Lower leg skin (tissue), 3 donors: Measurements from ENCODE around the gene MTERF4.

Source experiments
- CTCF ChIP-seq, 3 donors: fragments of 450-650 bp; IDR thresholded peaks; one replicate each; pipeline ENCODE4 v1.5.1; 2016; ENCODE audit warnings: antibody characterized with exemption in 3 of 3, mild to moderate bottlenecking in 3 of 3, moderate library complexity in 2 of 3
- POLR2A ChIP-seq, 2 donors: fragments of 450-650 bp; IDR thresholded peaks; one replicate each; pipeline ENCODE4 v1.6.1; 2016 to 2017; ENCODE audit warnings: antibody characterized with exemption in 2 of 2, mild to moderate bottlenecking in 1 of 2, moderate library complexity in 1 of 2

DNA sequence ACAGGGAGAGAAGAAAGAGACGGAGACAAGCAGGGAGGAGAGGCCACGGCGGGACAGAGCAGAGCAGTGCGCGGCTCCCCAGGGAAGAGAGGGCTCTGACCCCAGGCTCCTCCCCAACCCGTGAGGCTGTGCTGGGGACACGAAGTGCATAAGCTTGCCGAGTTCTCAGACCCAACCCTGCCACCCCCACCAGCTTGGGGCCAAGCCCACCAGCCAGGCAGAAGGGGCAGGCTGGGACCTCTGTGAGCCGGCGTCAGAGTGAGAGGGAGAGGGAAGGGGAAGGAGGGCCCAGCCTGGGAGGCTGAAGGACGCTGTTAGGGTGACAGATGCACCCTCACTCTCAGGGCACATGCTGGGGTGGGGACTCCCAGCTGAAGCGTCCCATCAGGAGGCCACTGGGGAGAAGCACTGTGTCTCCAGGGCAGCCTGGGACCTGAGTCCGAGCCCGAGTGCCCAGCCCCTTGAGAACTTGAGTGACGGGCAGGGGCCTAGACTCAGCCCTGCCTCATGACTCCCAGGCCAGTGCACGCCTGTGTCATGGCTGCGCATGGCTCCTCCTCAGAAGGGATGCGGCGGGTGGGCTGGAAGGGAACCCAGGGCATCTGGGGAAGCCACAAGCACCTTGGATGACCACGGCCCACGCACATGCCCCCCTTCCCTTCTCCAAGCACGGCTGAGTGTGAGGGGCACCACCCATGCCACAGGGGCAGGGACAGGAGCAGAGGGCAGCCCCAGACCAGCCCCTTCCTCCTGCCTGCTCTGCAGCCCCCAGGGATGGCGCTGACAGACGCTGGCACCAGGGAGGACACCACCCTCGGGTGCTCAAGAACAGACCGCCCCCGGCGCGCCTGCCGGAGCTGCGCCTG lies 31.0 kb downstream of the MTERF4 start:
- no peak for TF ChIP-seq CTCF (IDR thresholded peaks at IDR 0.05)
- no peak for TF ChIP-seq POLR2A (IDR thresholded peaks at IDR 0.05)
